Nucleus accumbens (tissue), 56 donors: Measurements from ENCODE around the gene PUS3.
A peak's percentile ranks its signal among the peaks of the same experiment; 100 is the strongest.
"Not testable (repeated sequence)": the region's sequence is repeated elsewhere in the genome, so short reads cannot be mapped to it uniquely, and the experiment has no call there.

ENCODE experiments used
- DNase-seq, 56 donors: peaks; one replicate each; lab custom pipeline; 2025; lab: John Stamatoyannopoulos, UW

The PUS3 gene

GRCh38 chr11:125873881-125874555 lies 29.0 kb downstream of the PUS3 start:
- no peak for DNase-seq

GRCh38 chr11:125872138-125872491 lies 30.9 kb downstream of the PUS3 start:
- no peak for DNase-seq

DNA sequence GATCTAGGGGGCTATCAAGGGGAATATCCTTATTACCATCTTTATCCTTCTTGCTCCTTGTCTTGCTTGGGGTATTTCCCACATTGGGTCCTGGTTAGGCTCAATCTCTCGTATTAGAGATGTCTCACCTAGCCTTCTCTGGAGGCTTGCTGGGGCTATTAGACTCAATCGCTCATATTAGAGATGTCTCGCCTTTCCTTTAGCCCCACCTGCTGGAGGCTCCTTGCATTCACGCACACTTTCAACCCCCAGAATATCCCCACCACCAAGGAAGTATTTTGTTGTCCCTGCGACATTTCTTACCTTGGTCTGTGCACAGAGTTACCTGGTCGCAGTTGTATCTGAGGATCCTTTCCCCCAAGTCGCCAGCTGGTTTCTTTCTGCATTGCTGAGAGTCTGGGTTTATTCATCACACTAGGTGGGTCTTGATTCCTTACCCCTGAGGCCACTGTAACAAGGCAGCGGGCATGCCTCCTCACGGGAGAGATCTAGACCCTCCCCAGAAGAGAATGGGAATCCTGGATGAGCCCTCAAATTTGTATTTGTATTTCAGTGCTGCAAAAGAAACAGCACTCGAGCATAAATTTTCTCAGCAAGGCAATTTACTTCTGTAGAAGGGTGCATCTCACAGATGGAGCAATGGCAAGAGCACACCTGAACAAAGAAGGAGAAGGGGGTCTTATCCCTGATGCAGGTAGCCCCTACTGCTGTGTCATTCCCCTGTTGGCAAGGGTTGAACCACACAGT lies 31.4 kb downstream of the PUS3 start:
- peak in 8 of 56 donors; percentile 2 to 50 (median 7) for DNase-seq

DNA sequence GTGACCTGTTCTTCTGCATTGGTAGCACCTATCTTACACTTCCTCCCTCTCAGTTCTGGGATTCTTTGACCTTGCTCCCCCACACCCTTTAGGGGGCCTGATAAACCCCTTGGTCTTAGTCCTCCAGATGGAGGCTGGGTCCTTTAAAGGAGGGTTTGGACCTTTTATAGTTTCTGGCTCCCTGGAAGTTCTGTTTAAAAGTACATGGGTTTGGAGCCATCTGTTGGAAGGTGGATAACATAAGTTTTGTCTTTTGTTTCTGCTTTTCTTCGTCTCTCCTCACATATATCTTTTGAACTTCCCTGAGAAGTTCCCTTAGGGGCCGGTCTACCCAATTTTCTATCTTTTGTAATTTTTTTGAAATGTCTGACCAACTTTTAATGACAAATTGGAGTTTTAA lies 33.5 kb downstream of the PUS3 start:
- no peak for DNase-seq

- DNase-seq = not testable (repeated sequence)
Observed at GRCh38 chr11:125865354-125865753, 37.7 kb downstream of the PUS3 start.

DNA sequence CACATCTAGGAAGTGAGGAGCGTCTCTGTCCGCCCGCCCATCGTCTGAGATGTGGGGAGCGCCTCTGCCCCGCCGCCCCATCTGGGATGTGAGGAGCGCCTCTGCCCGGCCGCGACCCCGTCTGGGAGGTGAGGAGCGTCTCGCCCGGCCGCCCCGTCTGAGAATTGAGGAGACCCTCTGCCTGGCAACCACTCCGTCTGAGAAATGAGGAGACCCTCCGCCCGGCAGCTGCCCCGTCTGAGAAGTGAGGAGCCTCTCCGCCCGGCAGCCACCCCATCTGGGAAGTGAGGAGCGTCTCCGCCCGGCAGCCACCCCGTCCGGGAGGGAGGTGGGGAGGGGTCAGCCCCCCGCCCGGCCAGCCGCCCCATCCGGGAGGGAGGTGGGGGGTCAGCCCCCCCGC lies 40.2 kb downstream of the PUS3 start:
- not testable (repeated sequence) for DNase-seq

DNA sequence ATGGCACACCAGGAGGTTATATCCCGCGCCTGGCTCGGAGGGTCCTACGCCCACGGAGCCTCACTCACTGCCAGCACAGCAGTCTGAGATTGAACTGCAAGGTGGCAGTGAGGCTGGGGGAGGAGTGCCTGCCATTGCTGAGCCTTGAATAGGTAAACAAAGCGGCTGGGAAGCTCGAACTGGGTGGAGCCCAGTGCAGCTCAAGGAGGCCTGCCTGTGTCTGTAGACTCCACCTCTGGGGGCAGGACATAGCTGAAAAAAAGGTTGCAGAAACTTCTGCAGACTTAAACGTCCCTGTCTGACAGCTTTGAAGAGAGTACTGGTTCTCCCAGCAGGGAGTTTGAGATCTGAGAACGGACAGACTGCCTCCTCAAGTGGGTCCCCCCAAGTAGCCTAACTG lies 45.3 kb downstream of the PUS3 start:
- not testable (repeated sequence) for DNase-seq

DNA sequence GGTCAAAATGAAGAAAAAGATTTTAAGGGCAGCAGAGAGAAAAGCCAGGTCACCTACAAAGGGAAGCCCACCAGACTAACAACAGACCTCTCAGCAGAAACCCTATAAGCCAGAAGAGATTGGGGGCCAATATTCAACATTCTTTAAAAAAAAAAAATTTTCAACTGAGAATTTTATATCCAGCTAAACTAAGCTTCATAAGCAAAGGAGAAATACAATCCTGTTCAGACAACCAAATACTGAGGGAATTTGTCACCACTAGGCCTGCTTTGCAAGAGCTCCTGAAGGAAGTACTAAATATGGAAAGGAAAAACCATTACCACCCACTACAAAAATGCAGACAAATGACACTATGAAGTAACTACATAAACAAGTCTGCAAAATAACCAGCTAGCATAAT lies 56.8 kb downstream of the PUS3 start:
- DNase-seq = no peak
